AML-193 (cell line): ENCODE measurements around the gene RPS4Y1.

Experiments
- DNase-seq, 2 experiments: peaks; one replicate each; lab custom pipeline; 2025; lab: John Stamatoyannopoulos, UW

RPS4Y1 gene

GRCh38 chrY:2883561-2883960 is 42.2 kb downstream of the RPS4Y1 start:
- DNase-seq = no peak

GRCh38 chrY:2885880-2886279 is 44.5 kb downstream of the RPS4Y1 start:
- DNase-seq = no peak

GRCh38 chrY:2887386-2887785 is 46.0 kb downstream of the RPS4Y1 start:
- no peak for DNase-seq

- DNase-seq = no peak
Measured at GRCh38 chrY:2887955-2888354, 46.6 kb downstream of the RPS4Y1 start.

GRCh38 chrY:2893471-2893870 is 52.1 kb downstream of the RPS4Y1 start:
- DNase-seq = no peak

GRCh38 chrY:2896050-2896449 is 54.6 kb downstream of the RPS4Y1 start:
- no peak for DNase-seq

- no peak for DNase-seq
Measured at GRCh38 chrY:2907356-2907755, 66.0 kb downstream of the RPS4Y1 start.

- no peak for DNase-seq
Measured at GRCh38 chrY:2913066-2913815, 71.8 kb downstream of the RPS4Y1 start.
